Left lobe of liver (tissue), 2 donors: Measurements from ENCODE around the gene SFRP4. TPM values are rescaled to one million over a fixed set of nuclear protein-coding genes. Genes with fewer than 3 reads are reported as not detected.
A peak's percentile ranks its signal among the peaks of the same experiment; 100 is the strongest.

Experiments
- ATAC-seq: fragments of 200-7000 bp; cut with Tn5 transposase; one replicate; pipeline ENCODE4 v1.9.1; 2020; ENCODE audit warnings: mild to moderate bottlenecking, moderate library complexity
- DNase-seq: peaks from one replicate; pipeline ENCODE4 v3.0.0-alpha.2; 2020; ENCODE audit warnings: low spot score
- total RNA-seq: library from RNA; stranded (reverse); gene quantifications from one replicate; pipeline ENCODE4 v1.2.1, GENCODE V29; 2021
- donor health status: DM: no; HTN: no; CAD: no; lungs with moderate emphysema.
- donor health status: DM: no; HTN: yes; CAD: no.

SFRP4 gene
- total RNA-seq, 1 donor from 2014 or later: 0.05 TPM

DNA sequence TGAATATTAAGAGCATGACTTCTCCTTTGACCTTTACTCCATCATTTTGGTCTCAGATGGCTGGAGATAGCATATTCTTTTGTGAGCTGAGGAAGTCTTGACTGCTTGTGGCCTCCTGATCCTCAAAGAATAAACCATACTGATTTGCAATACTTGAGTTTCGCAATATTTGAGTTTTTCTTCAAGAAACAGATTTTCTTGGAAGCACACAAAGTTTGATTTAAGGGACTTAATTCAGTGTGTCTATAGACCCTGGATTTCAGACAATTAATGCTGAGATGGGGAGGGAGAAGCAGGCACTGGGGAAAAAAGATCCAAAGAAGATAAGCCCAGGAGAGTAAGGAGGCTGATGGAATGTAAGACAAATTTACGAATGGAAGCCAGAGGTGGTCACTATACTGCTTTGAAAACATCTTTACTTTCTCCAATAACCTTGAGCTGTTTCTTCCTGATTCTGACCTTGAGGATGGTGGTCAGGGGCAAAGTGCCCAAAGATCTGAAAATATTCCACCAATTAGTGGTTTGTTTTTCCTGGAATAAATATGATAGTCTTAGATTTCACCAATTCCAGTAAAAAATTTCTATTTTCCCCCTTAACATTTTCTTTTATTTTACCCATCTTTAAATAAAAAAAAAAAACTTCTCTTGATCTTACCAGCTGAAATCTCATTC is 11.3 kb upstream of the SFRP4 start:
- DNase-seq: no peak
- ATAC-seq: no peak

DNA sequence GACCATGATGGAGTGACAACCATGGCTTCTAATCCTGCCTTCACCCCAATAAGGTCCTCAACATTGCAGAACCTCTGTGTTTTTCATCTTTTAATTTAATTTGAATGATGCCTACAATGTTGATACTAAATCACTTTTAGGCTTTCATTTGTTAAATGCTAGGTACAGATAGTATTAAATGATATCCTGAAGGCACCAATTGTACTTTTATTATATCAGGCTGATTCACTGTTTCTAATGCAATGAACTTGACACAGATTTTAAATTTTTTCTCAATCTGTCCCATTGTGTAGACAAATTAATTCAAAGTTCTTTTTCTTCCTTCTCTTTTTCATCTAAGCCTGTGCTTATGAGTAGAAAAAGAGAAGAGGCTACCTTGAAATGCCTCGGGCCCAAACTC is 9.0 kb upstream of the SFRP4 start:
- ATAC-seq (no peak), DNase-seq (no peak)

GRCh38 chr7:37924491-37925041 is 7.9 kb upstream of the SFRP4 start:
- DNase-seq: no peak

DNA sequence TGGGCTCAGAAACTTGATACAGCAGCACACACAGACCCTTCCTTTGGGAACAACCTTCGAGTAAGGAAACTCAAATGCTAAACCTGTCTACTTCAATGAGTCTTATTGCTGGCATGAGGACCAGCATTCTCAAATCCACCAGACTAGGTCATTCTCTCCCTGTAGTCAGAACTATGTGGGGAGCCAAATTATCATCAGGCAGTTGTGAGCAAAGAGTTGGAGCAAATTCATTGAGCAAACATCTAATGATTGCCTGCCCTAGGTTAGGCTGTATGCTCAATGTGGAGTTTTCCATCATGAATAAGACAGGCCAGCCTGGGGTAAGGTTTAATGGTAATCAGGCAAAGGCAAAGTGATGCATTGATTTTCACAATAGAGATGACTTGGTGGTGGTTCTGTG is 7.4 kb upstream of the SFRP4 start:
- ATAC-seq (no peak), DNase-seq (no peak)

More at GRCh38 chr7:37924491-37925041, 7.9 kb upstream of the SFRP4 start:
- ATAC-seq: no peak

DNA sequence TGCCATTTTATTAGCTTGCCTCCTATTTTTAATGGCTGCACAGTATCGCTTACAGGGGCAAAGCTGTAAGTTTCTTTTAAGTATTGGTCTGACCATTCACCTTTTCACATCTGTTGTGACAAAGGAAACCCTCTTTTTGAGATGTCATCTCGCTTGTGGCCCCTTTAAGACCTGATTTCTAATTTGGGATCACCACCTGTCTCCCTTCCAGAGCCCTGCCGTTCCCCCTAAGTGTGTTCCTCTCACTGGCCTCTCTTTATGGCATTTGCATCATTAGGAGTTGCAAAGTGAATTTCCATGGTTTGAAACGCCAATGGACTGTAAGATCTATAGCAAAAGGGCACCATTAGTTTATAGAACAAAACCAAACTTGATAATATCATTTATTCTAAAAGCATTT is 5.3 kb upstream of the SFRP4 start:
- DNase-seq (no peak), ATAC-seq (no peak)

GRCh38 chr7:37920849-37921805 is 4.5 kb upstream of the SFRP4 start:
- DNase-seq (peak; percentile 73), ATAC-seq (peak; percentile 83)

DNA sequence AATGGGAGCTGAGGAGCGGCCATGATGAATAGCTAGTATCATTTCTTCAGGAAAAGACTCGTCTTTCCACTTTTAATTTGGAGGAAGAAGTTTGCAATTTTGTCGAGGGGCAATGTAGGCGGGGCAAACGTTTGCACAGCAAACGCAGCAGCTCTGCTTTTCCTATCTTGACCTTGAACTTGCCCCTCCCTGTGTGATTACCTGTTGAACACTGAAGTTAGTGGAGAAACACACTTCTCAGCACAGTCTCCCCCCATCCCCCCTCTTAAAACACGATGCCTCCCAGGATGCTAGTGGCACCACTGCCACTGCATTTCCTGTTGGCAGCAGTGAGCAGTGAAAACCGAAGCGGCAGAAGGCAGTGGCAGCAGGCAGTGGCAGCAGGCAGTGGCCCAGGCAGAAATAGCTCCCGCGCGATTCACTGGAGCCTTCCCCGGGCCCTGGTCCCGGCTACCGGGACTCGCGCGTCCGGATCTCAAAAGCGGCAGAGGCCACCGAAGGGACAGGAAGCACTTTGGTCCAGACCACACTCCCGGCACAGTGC is 3.8 kb upstream of the SFRP4 start, which contains the start of gene EPDR1:
TSS of gene EPDR1 (plus strand) at position 336 of the 544 bp plus-strand sequence. CDS start 300 bp downstream, outside the sequence.
- DNase-seq (peak; percentile 72), ATAC-seq (peak; percentile 80)

DNA sequence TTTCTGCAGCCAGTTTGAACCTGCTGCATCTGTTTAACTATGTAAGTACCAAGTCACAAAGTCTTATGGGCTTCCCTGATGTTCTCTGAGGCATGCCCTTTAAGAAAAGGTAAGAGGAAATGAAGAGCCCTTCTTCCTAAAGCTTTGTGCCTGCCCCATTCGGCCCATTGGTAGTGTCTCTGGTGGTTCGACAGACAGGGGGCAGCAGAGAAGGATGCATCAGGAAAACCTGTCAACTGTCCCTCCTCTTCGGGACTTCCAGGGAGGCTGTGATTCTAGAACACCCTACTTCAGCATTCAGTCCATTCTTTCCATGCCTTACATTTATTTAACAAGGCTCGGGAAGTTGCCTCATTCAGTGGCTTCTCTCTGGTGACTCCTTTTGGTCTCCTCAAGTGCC is 1.9 kb upstream of the SFRP4 start:
- no peak for DNase-seq
- no peak for ATAC-seq

DNA sequence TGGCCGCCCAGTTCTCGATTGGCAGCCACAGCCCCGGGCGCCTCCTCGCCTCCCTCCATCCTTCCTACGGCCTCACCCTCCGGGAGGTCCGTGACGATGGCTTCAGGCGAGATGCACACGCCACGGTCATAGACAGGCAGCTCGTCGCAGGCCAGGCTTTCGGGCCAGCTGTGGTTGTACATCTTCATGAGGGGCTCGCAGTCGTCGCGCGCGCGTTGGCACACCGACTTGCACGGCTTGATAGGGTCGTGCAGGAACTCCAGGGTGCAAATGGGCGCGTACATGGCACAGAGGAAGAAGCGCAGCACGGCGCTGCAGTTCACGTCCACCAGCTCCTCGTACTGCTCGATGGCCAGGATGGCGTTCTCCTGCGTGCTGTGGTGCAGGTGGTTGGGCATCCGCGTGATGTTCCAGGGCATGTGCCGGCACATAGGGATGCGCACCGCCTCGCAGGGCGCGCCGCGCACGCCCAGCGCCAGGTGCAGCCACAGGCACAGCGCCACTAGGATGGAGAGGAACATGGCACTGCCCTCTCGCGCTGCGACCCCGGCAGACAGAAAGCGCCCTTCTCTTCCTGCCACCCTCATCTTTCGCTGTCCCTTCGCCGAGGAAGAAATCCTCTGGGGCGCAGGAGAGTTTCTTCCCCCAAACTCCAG is 472 bp downstream of the SFRP4 start:
- ATAC-seq: no peak
- DNase-seq: no peak

DNA sequence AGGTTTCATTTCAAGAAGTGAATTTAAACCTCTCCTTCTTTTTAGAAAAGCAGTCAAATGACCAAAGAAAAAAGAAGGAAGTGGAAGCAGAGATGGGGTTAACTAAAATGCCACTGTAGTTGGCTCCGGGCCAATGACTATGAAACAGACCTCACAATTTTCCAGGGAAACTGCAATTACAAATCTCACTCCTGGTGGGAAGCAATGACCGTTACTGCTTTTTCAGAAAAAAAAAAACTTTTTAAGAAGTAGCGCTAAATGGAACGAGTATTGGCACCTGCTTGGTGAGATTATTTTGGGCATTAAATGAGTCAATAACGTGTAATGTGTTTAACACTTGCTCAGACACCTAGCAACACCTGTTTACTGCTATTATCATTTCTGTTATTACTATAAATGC is 1.2 kb downstream of the SFRP4 start:
- no peak for DNase-seq
- ATAC-seq: no peak

- DNase-seq (no peak), ATAC-seq (no peak)
Measured at GRCh38 chr7:37912756-37913155, 3.9 kb downstream of the SFRP4 start.

- no peak for DNase-seq
- ATAC-seq: no peak
Measured at GRCh38 chr7:37908221-37908788, 8.3 kb downstream of the SFRP4 start.

DNA sequence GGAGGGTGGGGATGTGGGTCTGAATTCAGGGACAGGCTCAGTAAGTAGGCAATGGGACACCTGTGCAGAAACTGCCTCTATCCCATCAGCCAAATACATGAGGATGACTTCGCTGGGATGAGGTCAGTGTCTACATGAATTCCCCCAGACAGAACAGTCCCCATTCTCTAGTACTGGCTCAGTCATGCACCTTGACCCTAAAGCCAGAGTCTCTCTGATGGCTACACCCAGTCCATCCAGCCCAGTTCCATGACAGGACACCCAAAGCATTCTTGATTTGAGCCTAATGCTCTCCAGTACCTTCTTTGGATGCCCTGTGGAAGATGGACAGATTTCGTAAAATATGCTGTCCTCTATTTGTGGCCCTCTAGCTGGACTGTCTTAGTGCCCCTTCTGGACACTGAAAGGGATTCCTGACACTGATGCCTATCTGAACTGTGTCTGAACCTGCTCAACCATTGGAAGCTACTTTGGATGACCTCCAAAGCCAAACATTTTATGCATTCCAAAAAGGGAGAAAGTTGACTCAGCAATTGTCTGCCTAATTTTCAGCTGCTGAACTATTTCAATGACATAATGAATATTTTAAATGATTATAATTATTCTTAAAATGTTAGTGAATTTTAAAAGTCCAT is 14.6 kb downstream of the SFRP4 start:
- peak; percentile 89 for ATAC-seq

GRCh38 chr7:37901236-37901827 is 15.3 kb downstream of the SFRP4 start:
- DNase-seq (no peak), ATAC-seq (peak; percentile 83)

More for the DNA sequence above, 14.6 kb downstream of the SFRP4 start:
- DNase-seq: no peak

DNA sequence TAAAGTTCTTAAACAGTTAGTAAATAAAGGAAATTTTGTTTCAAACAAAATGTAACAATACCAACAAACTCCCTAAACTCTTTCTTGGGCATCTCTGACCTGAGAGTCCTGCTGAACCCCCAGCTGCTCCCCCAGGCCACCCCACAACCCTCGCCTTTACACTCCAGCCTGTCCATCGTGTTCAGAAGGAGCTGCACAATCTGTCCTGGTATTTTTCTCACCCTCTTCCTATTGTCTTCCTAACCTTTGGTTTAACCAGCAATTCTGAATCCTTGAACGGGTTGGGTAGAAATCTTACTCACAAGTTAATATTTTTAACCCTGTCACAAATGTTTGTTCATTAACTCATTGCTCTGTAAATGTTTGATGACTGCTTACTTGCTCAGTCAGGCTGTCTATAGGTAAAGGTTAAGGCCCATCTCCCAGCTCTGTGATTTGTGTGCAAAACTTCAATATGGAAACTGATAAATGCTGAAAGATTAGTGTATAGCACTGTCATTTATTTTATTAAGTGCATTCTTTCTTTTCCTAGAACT is 16.8 kb downstream of the SFRP4 start:
- DNase-seq (no peak), ATAC-seq (no peak)

- no peak for DNase-seq
- ATAC-seq: no peak
Measured at GRCh38 chr7:37894671-37895070, 21.9 kb downstream of the SFRP4 start.

DNA sequence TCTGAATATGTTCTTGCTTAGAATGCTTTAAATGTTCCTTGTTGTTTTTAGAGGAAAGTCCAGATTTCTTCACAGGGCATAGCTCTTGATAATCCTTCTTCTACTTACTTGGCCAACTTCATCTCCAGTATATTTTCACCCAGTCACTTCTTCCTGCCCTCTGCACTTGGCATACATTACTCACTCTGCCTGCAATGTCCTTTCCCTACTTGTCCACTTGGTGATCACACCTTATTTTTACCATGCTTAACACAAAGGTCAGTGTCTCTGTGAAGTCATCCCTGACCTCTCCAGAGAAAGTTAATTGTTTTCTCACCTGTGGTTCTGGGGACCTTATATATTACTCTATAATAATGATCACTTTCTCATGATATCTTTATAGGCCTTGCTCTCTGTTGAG is 23.3 kb downstream of the SFRP4 start:
- no peak for ATAC-seq
- DNase-seq: no peak

DNA sequence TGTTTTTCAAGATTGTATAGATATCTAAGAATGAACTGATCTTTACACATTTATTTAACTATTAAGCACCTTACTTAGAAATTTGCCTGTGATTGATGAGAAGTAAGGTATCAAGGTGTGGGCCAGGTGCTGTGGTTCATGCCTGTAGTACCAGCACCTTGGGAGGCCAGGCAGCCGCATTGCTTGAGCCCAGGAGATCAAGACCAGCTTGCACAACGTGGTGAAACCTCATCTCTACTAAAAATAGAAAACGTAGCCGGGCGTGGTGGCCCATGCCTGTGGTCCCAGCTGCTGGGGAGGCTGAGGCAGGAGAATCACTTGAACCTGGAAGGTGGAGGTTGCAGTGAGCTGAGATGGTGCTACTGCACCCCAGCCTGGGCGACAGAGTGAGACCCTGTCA is 34.5 kb downstream of the SFRP4 start:
- no peak for DNase-seq
- ATAC-seq: no peak
